ENCODE measurements around the gene SNCA. TPM values are rescaled to one million over a fixed set of nuclear protein-coding genes. Genes with fewer than 3 reads are reported as not detected.

Gene SNCA
- total RNA-seq, 4 donors from 2014 or later: 0.87 to 16.3 (median 5.3) TPM

DNA sequence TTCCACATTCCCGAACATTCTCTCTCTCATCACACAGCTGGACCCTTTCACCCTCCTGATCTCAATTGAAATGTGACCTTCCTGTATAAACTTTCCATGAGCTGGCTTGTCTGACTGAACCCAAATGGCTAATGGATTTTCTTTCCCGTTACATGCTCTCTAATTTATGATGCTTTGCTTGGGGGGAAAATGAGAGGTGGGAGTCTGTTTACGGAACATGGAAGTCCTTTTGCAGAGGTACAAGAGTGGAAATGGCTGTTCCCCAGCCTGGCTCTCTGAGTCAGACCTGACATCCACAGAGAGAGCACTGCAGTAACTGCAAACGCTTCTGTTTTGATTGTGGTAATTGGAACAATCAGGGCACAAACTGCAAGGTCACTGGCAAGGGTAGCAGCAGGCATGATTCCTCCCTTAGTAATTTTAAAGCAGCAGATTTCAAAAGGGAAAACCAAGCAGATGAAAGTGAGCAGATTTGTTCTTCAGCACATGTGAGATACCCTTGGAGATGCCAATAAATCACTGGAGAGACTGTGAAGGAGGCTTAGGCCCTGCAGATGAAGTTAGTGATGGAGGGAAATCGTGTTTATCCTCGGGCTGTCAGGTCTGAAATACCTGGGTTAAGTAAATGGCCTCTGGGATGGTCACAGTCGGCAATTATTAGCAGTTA lies 83.9 kb downstream of the SNCA start:
- H3K27ac ChIP-seq: peak overlapping the region; percentile 1 to 74 (median 70)
- H3K27me3 ChIP-seq: no peaks in the 10 kb centered on the region
- intact Hi-C loops (cut with DNase I): no loop called here
- WGBS, 2 donors: 18 to 21% methylated on average over 6 to 7 of the region's 7 CpGs
- no peak for DNase-seq
- H3K9me3 ChIP-seq: no peaks in the 10 kb centered on the region
- TF ChIP-seq, protein P1, sequence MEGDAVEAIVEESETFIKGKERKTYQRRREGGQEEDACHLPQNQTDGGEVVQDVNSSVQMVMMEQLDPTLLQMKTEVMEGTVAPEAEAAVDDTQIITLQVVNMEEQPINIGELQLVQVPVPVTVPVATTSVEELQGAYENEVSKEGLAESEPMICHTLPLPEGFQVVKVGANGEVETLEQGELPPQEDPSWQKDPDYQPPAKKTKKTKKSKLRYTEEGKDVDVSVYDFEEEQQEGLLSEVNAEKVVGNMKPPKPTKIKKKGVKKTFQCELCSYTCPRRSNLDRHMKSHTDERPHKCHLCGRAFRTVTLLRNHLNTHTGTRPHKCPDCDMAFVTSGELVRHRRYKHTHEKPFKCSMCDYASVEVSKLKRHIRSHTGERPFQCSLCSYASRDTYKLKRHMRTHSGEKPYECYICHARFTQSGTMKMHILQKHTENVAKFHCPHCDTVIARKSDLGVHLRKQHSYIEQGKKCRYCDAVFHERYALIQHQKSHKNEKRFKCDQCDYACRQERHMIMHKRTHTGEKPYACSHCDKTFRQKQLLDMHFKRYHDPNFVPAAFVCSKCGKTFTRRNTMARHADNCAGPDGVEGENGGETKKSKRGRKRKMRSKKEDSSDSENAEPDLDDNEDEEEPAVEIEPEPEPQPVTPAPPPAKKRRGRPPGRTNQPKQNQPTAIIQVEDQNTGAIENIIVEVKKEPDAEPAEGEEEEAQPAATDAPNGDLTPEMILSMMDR (IDR thresholded peaks at IDR 0.05): no peak
- TF ChIP-seq POLR2A (IDR thresholded peaks at IDR 0.05): no peak
- peaks cover 0 to 20% (median 7%) of the 10 kb centered on the region in 3 donors for H3K4me1 ChIP-seq
- no peaks in the 10 kb centered on the region for H3K36me3 ChIP-seq
- H3K4me3 ChIP-seq: no peak overlapping the region

DNA sequence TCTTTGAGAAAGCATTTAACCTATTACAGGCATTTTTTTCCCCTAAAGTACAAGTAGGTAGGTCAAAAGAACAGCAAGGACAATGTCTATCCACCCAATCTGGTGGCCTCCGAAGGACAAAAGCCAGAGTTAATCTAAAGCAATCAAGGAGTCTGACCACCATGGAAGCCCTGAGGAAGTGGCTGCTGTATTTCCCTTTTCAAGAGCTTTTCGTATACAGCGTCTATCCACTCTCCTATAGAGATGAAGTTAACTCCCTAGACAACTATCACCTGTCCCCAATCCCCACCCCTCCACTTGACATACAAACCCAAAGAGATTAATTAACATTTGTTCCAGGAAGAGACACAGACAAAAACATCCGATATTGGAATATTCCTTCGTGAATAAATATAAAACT lies 85.5 kb downstream of the SNCA start:
- no peak for TF ChIP-seq POLR2A (IDR thresholded peaks at IDR 0.05)
- TF ChIP-seq, protein P1 (IDR thresholded peaks at IDR 0.05): no peak
- H3K27me3 ChIP-seq: no peaks in the 10 kb centered on the region
- WGBS, 2 donors: 76 to 85% methylated on average over 5 of the region's 5 CpGs
- H3K9me3 ChIP-seq: no peaks in the 10 kb centered on the region
- H3K36me3 ChIP-seq: no peaks in the 10 kb centered on the region
- no peak for DNase-seq
- H3K4me1 ChIP-seq: peaks cover 0 to 20% (median 7%) of the 10 kb centered on the region in 3 donors
- intact Hi-C loops (cut with DNase I): no loop called here
- no peak overlapping the region for H3K27ac ChIP-seq
- no peak overlapping the region for H3K4me3 ChIP-seq

- TF ChIP-seq, protein P1 (IDR thresholded peaks at IDR 0.05): no peak
- TF ChIP-seq POLR2A (IDR thresholded peaks at IDR 0.05): no peak
- Histone ChIP-seq H3K36me3 (no peaks in the 10 kb centered on the region), H3K27me3 (no peaks in the 10 kb centered on the region), H3K27ac (no peak overlapping the region), H3K4me1 (no peaks in the 10 kb centered on the region), H3K9me3 (no peaks in the 10 kb centered on the region), H3K4me3 (no peak overlapping the region)
- no peak for DNase-seq
- intact Hi-C loops (cut with DNase I): no loop called here
- WGBS, 2 donors: 68 to 82% methylated on average over 1 of the region's 1 CpG
These were observed 90.6 kb downstream of the SNCA start for GRCh38 chr4:89746377-89746776.

DNA sequence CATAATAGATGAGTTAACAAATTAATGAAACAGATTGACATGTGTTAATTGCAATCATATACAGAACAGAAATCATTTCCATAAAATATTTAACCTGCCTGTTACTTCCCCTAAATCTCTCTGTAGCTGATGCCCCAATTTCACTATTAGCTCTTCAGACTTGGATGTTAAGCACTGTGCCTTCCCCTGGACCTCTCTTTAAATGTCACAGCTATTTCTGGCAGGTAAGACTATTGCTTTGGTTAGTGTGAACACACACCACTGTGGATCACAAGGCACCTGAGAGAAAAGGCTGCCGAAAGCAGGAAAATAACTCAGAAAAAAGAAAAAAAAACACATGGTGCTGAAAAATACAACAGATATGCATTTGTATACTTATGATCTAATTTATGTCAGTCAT lies 91.3 kb downstream of the SNCA start:
- 79 to 93% methylated on average over 1 of the region's 1 CpG for WGBS, 2 donors
- DNase-seq: no peak
- Histone ChIP-seq H3K9me3 (no peaks in the 10 kb centered on the region), H3K27ac (no peak overlapping the region), H3K4me3 (no peak overlapping the region), H3K36me3 (no peaks in the 10 kb centered on the region), H3K27me3 (no peaks in the 10 kb centered on the region), H3K4me1 (no peaks in the 10 kb centered on the region)
- no peak for TF ChIP-seq POLR2A (IDR thresholded peaks at IDR 0.05)
- TF ChIP-seq, protein P1 (IDR thresholded peaks at IDR 0.05): no peak
- intact Hi-C loops (cut with DNase I): no loop called here

GRCh38 chr4:89744914-89745313 lies 92.0 kb downstream of the SNCA start:
- no peaks in the 10 kb centered on the region for H3K27me3 ChIP-seq
- H3K27ac ChIP-seq: no peak overlapping the region
- no peaks in the 10 kb centered on the region for H3K4me1 ChIP-seq
- intact Hi-C loops (cut with DNase I): no loop called here
- no peaks in the 10 kb centered on the region for H3K36me3 ChIP-seq
- WGBS, 2 donors: 34 to 57% methylated on average over 5 of the region's 5 CpGs
- H3K4me3 ChIP-seq: no peak overlapping the region
- H3K9me3 ChIP-seq: no peaks in the 10 kb centered on the region
- DNase-seq: no peak
- TF ChIP-seq, protein P1 (IDR thresholded peaks at IDR 0.05): no peak
- no peak for TF ChIP-seq POLR2A (IDR thresholded peaks at IDR 0.05)

Data from esophagus squamous epithelium (tissue), 5 donors.